ENCODE measurements around the gene FOXI1. TPM values are rescaled to one million over a fixed set of nuclear protein-coding genes. Genes with fewer than 3 reads are reported as not detected.

FOXI1 gene
- total and polyA plus RNA-seq, 2 of the 13 experiments (the other 11 are each of a cell fraction or from before 2014, with no cell fraction given), result not detected

DNA sequence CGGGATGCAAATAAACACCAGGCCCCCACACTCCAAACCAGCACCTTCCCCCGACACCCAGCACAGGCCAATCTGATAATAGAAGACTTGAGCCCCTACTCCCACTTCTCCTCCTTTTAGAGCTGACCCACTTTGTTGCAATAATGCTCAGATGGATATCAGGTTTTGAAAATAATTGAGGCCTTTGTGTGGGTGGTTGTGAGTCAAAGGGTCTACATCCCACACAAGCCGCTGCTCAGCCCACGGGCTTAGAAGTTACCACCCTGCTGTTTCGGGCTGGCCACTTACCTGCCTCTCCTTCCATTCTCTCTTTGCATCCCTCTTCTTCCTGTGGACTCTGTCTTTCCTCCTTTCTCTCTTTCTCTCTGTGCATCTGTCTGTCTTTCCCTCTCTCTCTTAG is 36.2 kb upstream of the FOXI1 start:
- H3K27ac ChIP-seq (ENCODE audit: extremely low read length, insufficient read depth, low read length), result no peak overlapping the region
- CTCF ChIA-PET (ENCODE audit: low intra/inter-chr PET ratio, low total read pairs), result no interaction called here
- H3K9ac ChIP-seq (ENCODE audit: insufficient read depth, low read depth, low read length), result no peak overlapping the region
- H3K4me3 ChIP-seq (replicated peaks in 1 of 3; ENCODE audit: insufficient read depth in 1 of 3, low read depth in 2 of 3, low read length in 3 of 3), result no peak overlapping the region
- H2AFZ ChIP-seq (ENCODE audit: low read length), result no peak overlapping the region
- POLR2A ChIA-PET, result no interaction called here
- BruUV-seq (replicated peaks), result no TSS peak
- peaks cover 0 to 1% of the 10 kb centered on the region in 2 experiments; a peak in 1 of 5 replicates for H3K27me3 ChIP-seq (ENCODE audit: control insufficient read depth in 1 of 2, insufficient read depth in 2 of 2, low read length in 2 of 2)
- no peaks in the 10 kb centered on the region for H4K20me1 ChIP-seq (ENCODE audit: insufficient read depth, low read length)
- H3K4me2 ChIP-seq (ENCODE audit: low read depth, low read length), result no peak overlapping the region
- FAIRE-seq (no peak), DNase-seq (ENCODE audit: low spot score) (no peak), ATAC-seq (no peak)
- intact Hi-C loops (cut with micrococcal nuclease; ENCODE audit: unreplicated experiment) (no loop called here), in situ Hi-C loops (cut with HindIII; ENCODE audit: extremely low pct_ligation_motif_present, low pct_unique_long_range_greater_than_20kb) (no loop called here)
- WGBS (ENCODE audit: low lambda C conversion rate), result 3% methylated on average over 5 of the region's 5 CpGs
- H3K9me3 ChIP-seq (ENCODE audit: low read length), result no peaks in the 10 kb centered on the region
- H3K79me2 ChIP-seq (ENCODE audit: insufficient read depth, low read length), result no peaks in the 10 kb centered on the region
- no peaks in the 10 kb centered on the region for H3K36me3 ChIP-seq (replicated peaks in 1 of 2; ENCODE audit: control insufficient read depth in 1 of 2, insufficient read depth in 2 of 2, low read length in 2 of 2)
- TF ChIP-seq MIER3 (CRISPR knock-in tag; IDR thresholded peaks at IDR 0.05; ENCODE audit: borderline replicate concordance), result no peak
- no peaks in the 10 kb centered on the region for H3K4me1 ChIP-seq (ENCODE audit: insufficient read depth, low read length)

DNA sequence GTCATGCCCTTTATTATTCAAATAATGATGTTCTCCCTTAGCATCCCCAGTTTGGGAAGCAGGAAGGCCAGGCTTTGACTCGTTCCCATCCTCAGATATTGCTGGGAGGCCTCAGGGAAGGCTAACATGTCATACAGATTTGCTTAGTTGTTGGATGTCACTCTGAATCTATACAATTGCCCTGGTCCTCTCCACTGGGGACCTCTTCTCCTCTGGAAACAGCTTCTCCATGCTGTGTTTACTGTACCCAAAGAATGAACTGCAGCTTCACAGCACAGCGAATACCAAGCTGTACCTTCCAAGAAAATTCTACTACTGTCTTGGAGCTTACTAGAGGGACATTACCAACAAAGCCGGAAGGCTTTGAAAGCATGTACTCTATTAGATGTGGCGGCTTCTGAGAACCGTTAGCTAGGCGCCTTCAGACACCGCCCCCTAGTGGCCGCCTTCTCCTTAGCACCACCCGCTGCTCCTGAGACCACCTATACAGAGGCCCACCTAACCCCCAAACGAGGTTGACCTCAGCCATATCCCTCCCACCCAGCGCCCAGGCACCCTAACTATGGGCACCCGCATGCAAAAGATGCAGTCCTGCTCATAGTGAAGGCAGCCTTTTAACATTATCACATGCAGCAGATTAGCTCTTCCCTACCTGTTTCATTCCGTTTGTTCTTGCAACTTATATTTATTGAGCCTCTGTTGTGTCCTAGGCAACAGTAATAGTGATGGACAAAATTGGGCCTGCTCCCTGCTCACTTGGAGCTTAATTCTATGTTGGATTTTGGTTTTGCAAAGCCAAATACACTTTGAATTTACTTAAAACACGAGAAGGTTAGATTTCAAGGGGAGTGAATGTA is 34.9 kb upstream of the FOXI1 start:
- H3K4me1 ChIP-seq (ENCODE audit: insufficient read depth, low read length), result no peaks in the 10 kb centered on the region
- TF ChIP-seq XRCC5 (optimal IDR thresholded peaks at IDR 0.05; ENCODE audit: low read length), result peak; percentile 35
- TF ChIP-seq, protein P1, sequence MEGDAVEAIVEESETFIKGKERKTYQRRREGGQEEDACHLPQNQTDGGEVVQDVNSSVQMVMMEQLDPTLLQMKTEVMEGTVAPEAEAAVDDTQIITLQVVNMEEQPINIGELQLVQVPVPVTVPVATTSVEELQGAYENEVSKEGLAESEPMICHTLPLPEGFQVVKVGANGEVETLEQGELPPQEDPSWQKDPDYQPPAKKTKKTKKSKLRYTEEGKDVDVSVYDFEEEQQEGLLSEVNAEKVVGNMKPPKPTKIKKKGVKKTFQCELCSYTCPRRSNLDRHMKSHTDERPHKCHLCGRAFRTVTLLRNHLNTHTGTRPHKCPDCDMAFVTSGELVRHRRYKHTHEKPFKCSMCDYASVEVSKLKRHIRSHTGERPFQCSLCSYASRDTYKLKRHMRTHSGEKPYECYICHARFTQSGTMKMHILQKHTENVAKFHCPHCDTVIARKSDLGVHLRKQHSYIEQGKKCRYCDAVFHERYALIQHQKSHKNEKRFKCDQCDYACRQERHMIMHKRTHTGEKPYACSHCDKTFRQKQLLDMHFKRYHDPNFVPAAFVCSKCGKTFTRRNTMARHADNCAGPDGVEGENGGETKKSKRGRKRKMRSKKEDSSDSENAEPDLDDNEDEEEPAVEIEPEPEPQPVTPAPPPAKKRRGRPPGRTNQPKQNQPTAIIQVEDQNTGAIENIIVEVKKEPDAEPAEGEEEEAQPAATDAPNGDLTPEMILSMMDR (CRISPR knock-in tag; IDR thresholded peaks at IDR 0.05), result peak; percentile 73
- TF ChIP-seq, protein P2, sequence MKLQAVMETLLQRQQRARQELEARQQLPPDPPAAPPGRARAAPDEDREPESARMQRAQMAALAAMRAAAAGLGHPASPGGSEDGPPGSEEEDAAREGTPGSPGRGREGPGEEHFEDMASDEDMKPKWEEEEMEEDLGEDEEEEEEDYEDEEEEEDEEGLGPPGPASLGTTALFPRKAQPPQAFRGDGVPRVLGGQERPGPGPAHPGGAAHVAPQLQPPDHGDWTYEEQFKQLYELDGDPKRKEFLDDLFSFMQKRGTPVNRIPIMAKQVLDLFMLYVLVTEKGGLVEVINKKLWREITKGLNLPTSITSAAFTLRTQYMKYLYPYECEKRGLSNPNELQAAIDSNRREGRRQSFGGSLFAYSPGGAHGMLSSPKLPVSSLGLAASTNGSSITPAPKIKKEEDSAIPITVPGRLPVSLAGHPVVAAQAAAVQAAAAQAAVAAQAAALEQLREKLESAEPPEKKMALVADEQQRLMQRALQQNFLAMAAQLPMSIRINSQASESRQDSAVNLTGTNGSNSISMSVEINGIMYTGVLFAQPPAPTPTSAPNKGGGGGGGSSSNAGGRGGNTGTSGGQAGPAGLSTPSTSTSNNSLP (IDR thresholded peaks at IDR 0.05; ENCODE audit: low read depth, low read length), result no peak
- peak; percentile 82 for TF ChIP-seq ZBTB7B (CRISPR knock-in tag; IDR thresholded peaks at IDR 0.05)
- TF ChIP-seq, protein P3, sequence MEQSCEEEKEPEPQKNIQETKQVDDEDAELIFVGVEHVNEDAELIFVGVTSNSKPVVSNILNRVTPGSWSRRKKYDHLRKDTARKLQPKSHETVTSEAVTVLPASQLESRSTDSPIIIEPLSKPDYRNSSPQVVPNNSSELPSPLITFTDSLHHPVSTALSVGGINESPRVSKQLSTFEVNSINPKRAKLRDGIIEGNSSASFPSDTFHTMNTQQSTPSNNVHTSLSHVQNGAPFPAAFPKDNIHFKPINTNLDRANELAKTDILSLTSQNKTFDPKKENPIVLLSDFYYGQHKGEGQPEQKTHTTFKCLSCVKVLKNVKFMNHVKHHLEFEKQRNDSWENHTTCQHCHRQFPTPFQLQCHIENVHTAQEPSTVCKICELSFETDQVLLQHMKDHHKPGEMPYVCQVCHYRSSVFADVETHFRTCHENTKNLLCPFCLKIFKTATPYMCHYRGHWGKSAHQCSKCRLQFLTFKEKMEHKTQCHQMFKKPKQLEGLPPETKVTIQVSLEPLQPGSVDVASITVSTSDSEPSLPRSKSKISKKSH (CRISPR knock-in tag; IDR thresholded peaks at IDR 0.05; ENCODE audit: borderline replicate concordance), result no peak
- 0 out of 2 replicates have a peak, but pooled peaks have one; percentile 29 for TF ChIP-seq STAG1 (CRISPR knock-in tag; IDR thresholded peaks at IDR 0.05)
- no peak overlapping the region for H3K4me2 ChIP-seq (ENCODE audit: low read depth, low read length)
- H4K20me1 ChIP-seq (ENCODE audit: insufficient read depth, low read length), result no peaks in the 10 kb centered on the region
- FAIRE-seq (no peak), DNase-seq (ENCODE audit: low spot score) (no peak), ATAC-seq (peak; percentile 93)
- H3K36me3 ChIP-seq (replicated peaks in 1 of 2; ENCODE audit: control insufficient read depth in 1 of 2, insufficient read depth in 2 of 2, low read length in 2 of 2), result no peaks in the 10 kb centered on the region
- no peak overlapping the region for H2AFZ ChIP-seq (ENCODE audit: low read length)
- no peak overlapping the region for H3K4me3 ChIP-seq (replicated peaks in 1 of 3; ENCODE audit: insufficient read depth in 1 of 3, low read depth in 2 of 3, low read length in 3 of 3)
- in situ Hi-C loops (cut with HindIII; ENCODE audit: extremely low pct_ligation_motif_present, low pct_unique_long_range_greater_than_20kb), result no loop called here
- ChIA-PET POLR2A (interaction anchor here (0.5 kb wide), 1 partner anchor 1019 kb away, joined by 3 read pairs; no protein-coding TSS in a partner anchor), CTCF (ENCODE audit: low intra/inter-chr PET ratio, low total read pairs) (no interaction called here)
- H3K9me3 ChIP-seq (ENCODE audit: low read length), result no peaks in the 10 kb centered on the region
- H3K9ac ChIP-seq (ENCODE audit: insufficient read depth, low read depth, low read length), result no peak overlapping the region
- intact Hi-C loops (cut with micrococcal nuclease; ENCODE audit: unreplicated experiment), result loop anchor here (2.0 kb wide), 1 partner anchor 370 kb away; no protein-coding TSS in a partner anchor
- peaks cover 0 to 1% of the 10 kb centered on the region in 2 experiments; a peak in 1 of 5 replicates for H3K27me3 ChIP-seq (ENCODE audit: control insufficient read depth in 1 of 2, insufficient read depth in 2 of 2, low read length in 2 of 2)
- 8% methylated on average over 6 of the region's 14 CpGs for WGBS (ENCODE audit: low lambda C conversion rate)
- no peaks in the 10 kb centered on the region for H3K79me2 ChIP-seq (ENCODE audit: insufficient read depth, low read length)
- H3K27ac ChIP-seq (ENCODE audit: extremely low read length, insufficient read depth, low read length), result no peak overlapping the region
- BruUV-seq (replicated peaks), result no TSS peak

Data from HepG2 (cell line).